ENCODE measurements around the gene OXSR1.

Gene OXSR1

DNA sequence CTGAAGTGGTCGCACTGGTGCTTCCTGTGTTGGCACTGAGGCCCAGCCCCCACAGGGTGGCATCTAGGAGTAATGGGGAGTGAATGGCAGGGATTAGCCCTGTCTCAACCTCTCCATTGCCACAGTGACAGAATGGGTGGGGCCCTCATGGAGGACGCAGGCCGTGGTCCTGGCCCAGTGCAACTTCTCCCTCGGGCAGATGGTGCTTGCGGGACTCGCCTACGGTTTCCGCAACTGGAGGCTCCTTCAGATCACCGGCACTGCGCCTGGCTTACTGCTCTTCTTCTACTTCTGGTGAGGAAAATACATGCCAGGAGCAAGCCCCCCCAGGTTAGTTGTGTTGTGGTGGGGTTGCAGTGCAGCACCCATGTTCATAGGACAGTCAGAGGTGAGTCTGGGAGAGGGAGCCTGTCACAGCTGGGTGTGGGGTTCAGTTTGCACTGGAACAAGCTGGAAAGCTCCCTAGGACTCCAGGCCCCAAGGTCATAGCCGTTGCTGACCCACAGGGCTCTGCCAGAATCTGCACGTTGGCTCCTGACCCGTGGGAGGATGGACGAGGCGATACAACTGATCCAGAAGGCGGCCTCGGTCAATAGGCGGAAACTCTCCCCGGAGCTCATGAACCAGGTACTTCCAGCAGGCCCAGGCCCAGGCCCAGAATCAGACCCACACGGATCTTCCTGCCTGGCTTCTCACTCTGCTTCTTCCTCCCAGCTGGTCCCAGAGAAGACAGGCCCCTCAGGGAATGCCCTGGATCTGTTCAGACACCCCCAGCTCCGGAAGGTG lies 109.7 kb downstream of the OXSR1 start:
- no peak overlapping the region for H3K9ac ChIP-seq (ENCODE audit: low read length)
- H3K27ac ChIP-seq (ENCODE audit: low read length), result no peak overlapping the region

DNA sequence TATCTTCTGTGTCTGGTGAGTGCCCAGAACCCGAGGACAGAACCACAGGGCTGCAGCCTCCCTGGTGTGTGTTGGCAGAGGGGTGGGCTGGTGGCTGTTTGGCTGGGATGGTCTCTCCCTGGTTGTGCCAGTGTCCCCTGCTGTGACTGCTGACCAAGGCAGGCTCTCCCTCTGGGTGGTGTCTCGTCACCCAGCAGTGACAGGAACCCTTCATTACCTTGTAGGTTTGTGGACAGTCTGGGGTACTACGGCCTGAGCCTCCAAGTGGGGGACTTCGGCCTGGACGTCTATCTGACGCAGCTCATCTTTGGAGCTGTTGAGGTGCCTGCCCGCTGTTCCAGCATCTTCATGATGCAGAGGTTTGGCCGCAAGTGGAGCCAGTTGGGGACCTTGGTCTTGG lies 110.3 kb downstream of the OXSR1 start:
- no peaks in the 10 kb centered on the region for H3K36me3 ChIP-seq (replicated peaks; ENCODE audit: low read depth, low read length)
- no peak overlapping the region for H3K4me3 ChIP-seq (ENCODE audit: low read length)
- H2AFZ ChIP-seq (ENCODE audit: low read depth, low read length), result no peak overlapping the region
- H3K9me3 ChIP-seq (ENCODE audit: insufficient read depth, low read length), result no peaks in the 10 kb centered on the region
- no peaks in the 10 kb centered on the region for H3K4me1 ChIP-seq (ENCODE audit: low read length)
- no peaks in the 10 kb centered on the region for H3K27me3 ChIP-seq (ENCODE audit: low read depth, low read length)
- H3K27ac ChIP-seq (ENCODE audit: low read length), result no peak overlapping the region
- H3K79me2 ChIP-seq (ENCODE audit: low read length), result no peaks in the 10 kb centered on the region
- TF ChIP-seq, protein P1, sequence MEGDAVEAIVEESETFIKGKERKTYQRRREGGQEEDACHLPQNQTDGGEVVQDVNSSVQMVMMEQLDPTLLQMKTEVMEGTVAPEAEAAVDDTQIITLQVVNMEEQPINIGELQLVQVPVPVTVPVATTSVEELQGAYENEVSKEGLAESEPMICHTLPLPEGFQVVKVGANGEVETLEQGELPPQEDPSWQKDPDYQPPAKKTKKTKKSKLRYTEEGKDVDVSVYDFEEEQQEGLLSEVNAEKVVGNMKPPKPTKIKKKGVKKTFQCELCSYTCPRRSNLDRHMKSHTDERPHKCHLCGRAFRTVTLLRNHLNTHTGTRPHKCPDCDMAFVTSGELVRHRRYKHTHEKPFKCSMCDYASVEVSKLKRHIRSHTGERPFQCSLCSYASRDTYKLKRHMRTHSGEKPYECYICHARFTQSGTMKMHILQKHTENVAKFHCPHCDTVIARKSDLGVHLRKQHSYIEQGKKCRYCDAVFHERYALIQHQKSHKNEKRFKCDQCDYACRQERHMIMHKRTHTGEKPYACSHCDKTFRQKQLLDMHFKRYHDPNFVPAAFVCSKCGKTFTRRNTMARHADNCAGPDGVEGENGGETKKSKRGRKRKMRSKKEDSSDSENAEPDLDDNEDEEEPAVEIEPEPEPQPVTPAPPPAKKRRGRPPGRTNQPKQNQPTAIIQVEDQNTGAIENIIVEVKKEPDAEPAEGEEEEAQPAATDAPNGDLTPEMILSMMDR (IDR thresholded peaks at IDR 0.05; ENCODE audit: low read depth, low read length), result no peak
- TF ChIP-seq EZH2phosphoT487 (IDR thresholded peaks at IDR 0.05; ENCODE audit: low read depth), result no peak
- H3K9ac ChIP-seq (ENCODE audit: low read length), result no peak overlapping the region
- no peaks in the 10 kb centered on the region for H4K20me1 ChIP-seq (ENCODE audit: insufficient read depth, low read length)
- no peak overlapping the region for H3K4me2 ChIP-seq (ENCODE audit: low read length)

More for the DNA sequence above, 109.7 kb downstream of the OXSR1 start:
- Histone ChIP-seq H3K9me3 (ENCODE audit: insufficient read depth, low read length) (no peaks in the 10 kb centered on the region), H3K79me2 (ENCODE audit: low read length) (no peaks in the 10 kb centered on the region), H2AFZ (ENCODE audit: low read depth, low read length) (no peak overlapping the region), H3K4me2 (ENCODE audit: low read length) (no peak overlapping the region), H3K4me3 (ENCODE audit: low read length) (no peak overlapping the region), H3K27me3 (ENCODE audit: low read depth, low read length) (no peaks in the 10 kb centered on the region), H3K4me1 (ENCODE audit: low read length) (no peaks in the 10 kb centered on the region), H4K20me1 (ENCODE audit: insufficient read depth, low read length) (no peaks in the 10 kb centered on the region), H3K36me3 (replicated peaks; ENCODE audit: low read depth, low read length) (no peaks in the 10 kb centered on the region)
- no peak for TF ChIP-seq EZH2phosphoT487 (IDR thresholded peaks at IDR 0.05; ENCODE audit: low read depth)
- TF ChIP-seq, protein P1 (IDR thresholded peaks at IDR 0.05; ENCODE audit: low read depth, low read length), result no peak

DNA sequence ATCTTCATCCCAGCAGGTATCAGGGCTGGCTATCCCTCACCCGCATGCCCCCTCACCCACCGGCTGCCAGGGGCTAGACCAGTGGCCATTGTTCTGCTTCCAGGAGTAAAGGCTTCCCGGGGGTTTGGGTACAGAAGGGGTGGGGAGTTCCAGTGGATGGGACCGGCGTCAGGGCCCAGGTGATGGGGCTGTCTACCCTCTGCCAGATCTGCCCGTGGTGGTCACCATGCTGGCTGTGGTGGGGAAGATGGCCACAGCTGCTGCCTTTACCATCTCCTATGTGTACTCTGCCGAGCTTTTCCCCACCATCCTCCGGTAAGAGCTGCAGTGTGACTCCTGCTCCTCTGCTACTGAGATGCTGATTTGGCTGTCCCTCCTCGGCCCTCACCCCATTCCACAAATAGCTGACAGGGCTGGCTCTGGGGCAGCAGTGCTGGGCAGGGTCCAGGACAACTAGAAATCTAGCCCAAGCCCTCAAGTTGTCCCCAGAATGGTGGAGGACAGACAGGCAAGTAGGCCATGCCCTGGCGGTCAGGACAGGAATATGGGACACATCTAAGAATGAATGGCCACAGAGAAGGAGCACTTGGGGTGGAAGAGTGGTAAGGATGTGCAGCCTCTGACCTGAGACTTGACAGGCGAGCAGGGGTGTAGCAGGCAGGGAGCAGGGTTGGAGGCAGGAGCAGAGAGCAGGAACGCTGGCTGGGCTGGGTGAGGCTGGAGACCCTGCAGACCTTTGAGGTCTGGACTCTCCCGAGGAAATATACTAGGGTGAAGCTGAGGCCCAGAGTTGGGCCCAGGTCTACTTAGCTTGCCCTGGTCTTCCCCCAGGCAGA lies 111.0 kb downstream of the OXSR1 start:
- Histone ChIP-seq H3K4me2 (ENCODE audit: low read length) (no peak overlapping the region), H3K79me2 (ENCODE audit: low read length) (no peaks in the 10 kb centered on the region), H3K9ac (ENCODE audit: low read length) (no peak overlapping the region), H2AFZ (ENCODE audit: low read depth, low read length) (no peak overlapping the region), H3K9me3 (ENCODE audit: insufficient read depth, low read length) (no peaks in the 10 kb centered on the region), H3K36me3 (replicated peaks; ENCODE audit: low read depth, low read length) (no peaks in the 10 kb centered on the region), H3K4me1 (ENCODE audit: low read length) (peaks cover 6% of the 10 kb centered on the region), H3K27me3 (ENCODE audit: low read depth, low read length) (no peaks in the 10 kb centered on the region), H4K20me1 (ENCODE audit: insufficient read depth, low read length) (no peaks in the 10 kb centered on the region), H3K27ac (ENCODE audit: low read length) (no peak overlapping the region), H3K4me3 (ENCODE audit: low read length) (no peak overlapping the region)
- TF ChIP-seq, protein P1 (IDR thresholded peaks at IDR 0.05; ENCODE audit: low read depth, low read length), result no peak
- TF ChIP-seq EZH2phosphoT487 (IDR thresholded peaks at IDR 0.05; ENCODE audit: low read depth), result no peak
